H1 (cell line): Measurements from ENCODE around the gene GRIK1. TPM values are rescaled to one million over a fixed set of nuclear protein-coding genes. Genes with fewer than 3 reads are reported as not detected.

Experiments
- CTCF ChIA-PET: fragments of 300-600 bp; sonication (Branson Sonifier 250); formaldehyde crosslinking; loops from one replicate; lab custom pipeline; 2021; ENCODE audit not compliant: partially characterized antibody; lab: Charles Lee
- POLR2A ChIA-PET: fragments of 300-600 bp; sonication (Branson Sonifier 250); formaldehyde crosslinking; loops from one replicate; lab custom pipeline; 2021; ENCODE audit warnings: inconsistent platforms; ENCODE audit not compliant: partially characterized antibody; lab: Charles Lee
- DNase-seq, 2 experiments: peaks; one replicate each; pipeline versions ENCODE4 v3.0.0 to v3.0.0-alpha.2; 2010 to 2022; ENCODE audit warnings: low spot score in 2 of 2, low read depth in 1 of 2, mixed read lengths in 1 of 2
- FAIRE-seq: peaks from 2 replicates; lab custom pipeline; 2011; peaks lifted over from hg19 to GRCh38; lab: Jason Lieb, UNC
- H2AFZ ChIP-seq: 2 replicates; pipeline ENCODE4 v1.8.1; 2012; ENCODE audit warnings: low read length, inconsistent platforms
- H2AK5ac ChIP-seq: 2 replicates; pipeline ENCODE4 v1.6.1; 2013; ENCODE audit warnings: low read depth, low read length
- H2BK120ac ChIP-seq: replicated peaks from 2 replicates; pipeline ENCODE3; 2013; ENCODE audit warnings: low read depth, low read length, inconsistent platforms
- H2BK12ac ChIP-seq: 2 replicates; pipeline ENCODE4 v1.6.1; 2013; ENCODE audit warnings: low read depth, low read length
- H2BK15ac ChIP-seq: 2 replicates; pipeline ENCODE4 v1.6.1; 2013; ENCODE audit warnings: low read length
- H2BK20ac ChIP-seq: 2 replicates; pipeline ENCODE4 v1.6.1; 2013; ENCODE audit warnings: low read length
- H2BK5ac ChIP-seq: 2 replicates; pipeline ENCODE4 v1.6.1; 2013; ENCODE audit warnings: low read depth, low read length
- H3K14ac ChIP-seq: 2 replicates; pipeline ENCODE4 v1.6.1; 2013; ENCODE audit warnings: inconsistent platforms; ENCODE audit not compliant: insufficient read length
- H3K18ac ChIP-seq: 2 replicates; pipeline ENCODE4 v1.6.1; 2013; ENCODE audit warnings: low read length; ENCODE audit errors: extremely low read depth
- H3K23ac ChIP-seq: 2 replicates; pipeline ENCODE4 v1.6.1; 2013; ENCODE audit warnings: inconsistent platforms; ENCODE audit not compliant: insufficient read length
- H3K23me2 ChIP-seq: 2 replicates; pipeline ENCODE4 v1.6.1; 2013; ENCODE audit warnings: low read depth, low read length
- H3K27ac ChIP-seq: 2 replicates; pipeline ENCODE4 v1.6.1; 2011; ENCODE audit warnings: low read depth, low read length, inconsistent platforms
- H3K27me3 ChIP-seq, 4 experiments: replicated peaks in 1 of 4; 1 replicate in 1 of 4; 2 replicates in 3 of 4; pipeline versions ENCODE4 v1.6.1 to v1.8.1; 2011 to 2013; ENCODE audit warnings: low read length in 3 of 4, mild to moderate bottlenecking in 3 of 4, inconsistent platforms in 2 of 4, mixed read lengths in 2 of 4, moderate library complexity in 1 of 4; ENCODE audit not compliant: control insufficient read depth in 3 of 4, insufficient read depth in 3 of 4; ENCODE audit errors: extremely low read depth in 1 of 4
- H3K36me3 ChIP-seq, 4 experiments: 2 replicates each; pipeline versions ENCODE4 v1.6.1 to v1.8.1; 2011 to 2013; ENCODE audit warnings: mild to moderate bottlenecking in 4 of 4, low read length in 3 of 4, moderate library complexity in 2 of 4, control low read depth in 1 of 4, inconsistent platforms in 1 of 4; ENCODE audit not compliant: insufficient read depth in 4 of 4, control insufficient read depth in 2 of 4
- H3K4ac ChIP-seq: replicated peaks from 2 replicates; pipeline ENCODE3; 2013; ENCODE audit warnings: low read length, low read depth, mixed read lengths, inconsistent platforms; ENCODE audit not compliant: insufficient read length
- H3K4me1 ChIP-seq, 4 experiments: replicated peaks in 1 of 4; 1 replicate in 1 of 4; 2 replicates in 3 of 4; pipeline versions ENCODE4 v1.6.1 to v1.8.1; 2011 to 2013; ENCODE audit warnings: low read length in 3 of 4, inconsistent platforms in 2 of 4, mixed read lengths in 1 of 4; ENCODE audit not compliant: insufficient read depth in 4 of 4, control insufficient read depth in 3 of 4
- H3K4me2 ChIP-seq, 2 experiments: 2 replicates each; pipeline versions ENCODE4 v1.6.1 to v1.8.1; 2011 to 2013; ENCODE audit warnings: low read depth in 2 of 2, low read length in 2 of 2, control low read depth in 1 of 2, inconsistent platforms in 1 of 2, mild to moderate bottlenecking in 1 of 2; ENCODE audit not compliant: insufficient read depth in 1 of 2
- H3K4me3 ChIP-seq, 4 experiments: fragments of 200-600, 300-600 bp in 1 of 4; sonication (generic), shearing (Covaris generic), sonication (Bioruptor Twin) in 1 of 4; 2 replicates each; pipeline versions ENCODE4 v1.5.1 to v1.8.1; 2011 to 2016; ENCODE audit warnings: low read length in 4 of 4, low read depth in 3 of 4, control low read depth in 2 of 4, inconsistent platforms in 2 of 4, mild to moderate bottlenecking in 2 of 4, mixed read lengths in 1 of 4, moderate library complexity in 1 of 4; ENCODE audit not compliant: insufficient read depth in 2 of 4; ENCODE audit errors: extremely low read depth in 1 of 4
- H3K56ac ChIP-seq: replicated peaks from 2 replicates; pipeline ENCODE3; 2013; ENCODE audit warnings: low read depth, mild to moderate bottlenecking, mixed read lengths, low read length, inconsistent platforms; ENCODE audit not compliant: insufficient read length
- H3K79me1 ChIP-seq: 2 replicates; pipeline ENCODE4 v1.6.1; 2013; ENCODE audit warnings: low read depth, low read length, control low read depth
- H3K79me2 ChIP-seq, 2 experiments: 2 replicates each; pipeline versions ENCODE4 v1.6.1 to v1.8.1; 2012 to 2013; ENCODE audit warnings: low read length in 2 of 2, mild to moderate bottlenecking in 2 of 2, inconsistent platforms in 1 of 2; ENCODE audit not compliant: insufficient read depth in 2 of 2, control insufficient read depth in 1 of 2
- H3K9ac ChIP-seq, 4 experiments: replicated peaks in 1 of 4; 1 replicate in 1 of 4; 2 replicates in 3 of 4; pipeline versions ENCODE4 v1.6.1 to v1.8.1; 2011 to 2013; ENCODE audit warnings: low read depth in 3 of 4, low read length in 3 of 4, control low read depth in 2 of 4, mild to moderate bottlenecking in 2 of 4, moderate library complexity in 2 of 4, inconsistent platforms in 1 of 4; ENCODE audit errors: extremely low read depth in 1 of 4
- H3K9me3 ChIP-seq, 2 experiments: 2 replicates each; pipeline versions ENCODE4 v1.6.1 to v1.8.1; 2012 to 2013; ENCODE audit warnings: mild to moderate bottlenecking in 2 of 2, moderate library complexity in 2 of 2, control low read depth in 1 of 2, inconsistent platforms in 1 of 2, low read depth in 1 of 2, low read length in 1 of 2, mixed read lengths in 1 of 2; ENCODE audit not compliant: insufficient read depth in 2 of 2
- H4K20me1 ChIP-seq, 2 experiments: replicated peaks in 1 of 2; 2 replicates each; pipeline versions ENCODE3 to v1.8.1; 2011 to 2013; ENCODE audit warnings: inconsistent platforms in 2 of 2, low read length in 2 of 2, mild to moderate bottlenecking in 1 of 2; ENCODE audit not compliant: insufficient read depth in 2 of 2, control insufficient read depth in 1 of 2
- H4K5ac ChIP-seq: 2 replicates; pipeline ENCODE4 v1.6.1; 2013; ENCODE audit warnings: low read length, low read depth, mixed read lengths, inconsistent platforms; ENCODE audit not compliant: insufficient read length
- H4K8ac ChIP-seq: 2 replicates; pipeline ENCODE4 v1.8.0; 2013; ENCODE audit warnings: mild to moderate bottlenecking, moderate library complexity, low read length, inconsistent platforms; ENCODE audit not compliant: insufficient read depth; ENCODE audit errors: extremely low read depth
- H4K91ac ChIP-seq: replicated peaks from 2 replicates; pipeline ENCODE3; 2013; ENCODE audit warnings: low read length, mixed read lengths, inconsistent platforms; ENCODE audit not compliant: insufficient read length
- BCL11A ChIP-seq, 2 experiments: IDR thresholded peaks; one replicate each; pipeline ENCODE4 v1.6.1; 2011; ENCODE audit warnings: low read depth in 2 of 2, low read length in 2 of 2, mild to moderate bottlenecking in 2 of 2
- BRCA1 ChIP-seq: IDR thresholded peaks from 2 replicates; pipeline ENCODE4 v1.6.1; 2012; ENCODE audit warnings: low read depth, low read length, improper control_type of control experiment
- E2F6 ChIP-seq: IDR thresholded peaks from 2 replicates; pipeline ENCODE4 v1.6.1; 2012; ENCODE audit warnings: inconsistent platforms
- EP300 ChIP-seq, 2 experiments: IDR thresholded peaks; 1 replicate in 1 of 2; 2 replicates in 1 of 2; pipeline ENCODE4 v1.6.1; 2011 to 2012; ENCODE audit warnings: low read depth in 2 of 2, low read length in 2 of 2, mild to moderate bottlenecking in 2 of 2, borderline replicate concordance in 1 of 2, inconsistent platforms in 1 of 2, moderate library complexity in 1 of 2
- GABPA ChIP-seq: IDR thresholded peaks from 2 replicates; pipeline ENCODE4 v1.6.1; 2011; ENCODE audit warnings: mild to moderate bottlenecking, low read length, moderate library complexity, borderline replicate concordance; ENCODE audit not compliant: insufficient read depth
- HDAC2 ChIP-seq, 2 experiments: fragments of 300-600 bp in 1 of 2; sonication (generic) in 1 of 2; IDR thresholded peaks; 2 replicates each; pipeline ENCODE4 v1.6.1; 2011 to 2012; ENCODE audit warnings: low read depth in 2 of 2, low read length in 2 of 2, mild to moderate bottlenecking in 2 of 2, moderate library complexity in 2 of 2, borderline replicate concordance in 1 of 2, inconsistent platforms in 1 of 2
- KDM4A ChIP-seq: IDR thresholded peaks from one replicate; pipeline ENCODE4 v1.7.1; 2012; ENCODE audit warnings: low read depth, mild to moderate bottlenecking, moderate library complexity, low read length, inconsistent platforms; ENCODE audit not compliant: severe bottlenecking
- KDM5A ChIP-seq: fragments of 200-600 bp; IDR thresholded peaks from 2 replicates; pipeline ENCODE4 v1.7.1; 2012; ENCODE audit warnings: mild to moderate bottlenecking, low read length, inconsistent platforms, mixed read lengths
- NRF1 ChIP-seq: IDR thresholded peaks from 2 replicates; pipeline ENCODE4 v1.6.1; 2011; ENCODE audit warnings: mild to moderate bottlenecking, low read depth, low read length, improper control_type of control experiment
- SAP30 ChIP-seq: fragments of 300-600 bp; sonication (generic); IDR thresholded peaks from 2 replicates; pipeline ENCODE4 v1.7.1; 2012; ENCODE audit warnings: low read length, moderate library complexity, mild to moderate bottlenecking, inconsistent platforms; ENCODE audit not compliant: insufficient read depth, insufficient replicate concordance
- SIRT6 ChIP-seq: IDR thresholded peaks from one replicate; pipeline ENCODE4 v1.7.1; 2012; ENCODE audit warnings: low read length, inconsistent platforms
- TAF1 ChIP-seq: IDR thresholded peaks from 2 replicates; pipeline ENCODE4 v1.6.1; 2011; ENCODE audit warnings: mild to moderate bottlenecking, low read depth, low read length
- WGBS, 2 experiments: shearing (Covaris generic) in 1 of 2; methylation state at CpG; one replicate each; pipeline versions ENCODE4 v1.1.6 to v1.1.7; 2013 to 2015; ENCODE audit warnings: low lambda C conversion rate in 2 of 2, mixed read lengths in 2 of 2, inconsistent platforms in 1 of 2, low coverage in 1 of 2, missing lambda C conversion rate in 1 of 2; ENCODE audit not compliant: insufficient replicate concordance in 2 of 2, insufficient coverage in 1 of 2, insufficient read length in 1 of 2; ENCODE audit errors: extremely low coverage in 1 of 2, missing lambda C conversion rate in 1 of 2; 5-methylcytosine and 5-hydroxymethylcytosine counted together
- polyA plus RNA-seq, 7 experiments: library from polyadenylated mRNA; depleted of rRNA in 3 of 7; stranded (reverse) in 5 of 7; unstranded in 2 of 7; fragments of >200 nt in 5 of 7; fragments of 200-250 nt in 2 of 7; gene quantifications; 1 replicate in 5 of 7; 2 replicates in 1 of 7; 4 replicates in 1 of 7; pipeline versions ENCODE4 v1.2.1 to v1.2.3, GENCODE V29; 2011 to 2013; ENCODE audit warnings: missing spikeins in 2 of 7, mixed read lengths in 2 of 7
- total RNA-seq: library from RNA; stranded (reverse); fragmentation: NEBNext Ultra II Directional; extraction: Animal tissue kit (Norgen Biotek cat#: 25700); gene quantifications from 2 replicates; pipeline ENCODE4 v1.2.1, GENCODE V29; 2021

GRIK1 gene
- total and polyA plus RNA-seq, 2 of the 8 experiments (the other 6 are each of a cell fraction or from before 2014, with no cell fraction given) = 0.11 to 0.32 TPM

GRCh38 chr21:29928537-29928936 is 11.3 kb downstream of the GRIK1 start:
- no peak overlapping the region for H3K4ac ChIP-seq
- no peak overlapping the region; the same call in 1 of the 2 replicates for H4K8ac ChIP-seq
- no peak overlapping the region for H2AK5ac ChIP-seq
- no peak overlapping the region for H3K4me3 ChIP-seq
- H3K23me2 ChIP-seq = no peaks in the 10 kb centered on the region
- no peak overlapping the region for H2BK120ac ChIP-seq
- no peaks in the 10 kb centered on the region for H3K36me3 ChIP-seq
- FAIRE-seq (no peak), DNase-seq (no peak)
- H4K5ac ChIP-seq = no peak overlapping the region
- no peak overlapping the region for H3K23ac ChIP-seq
- no peak overlapping the region for H3K9ac ChIP-seq
- ChIA-PET CTCF (interaction anchor here (1.0 to 2.1 kb wide), 2 partner anchors 10 to 14 kb away, joined by 3 to 7 read pairs; no protein-coding TSS in a partner anchor), POLR2A (no interaction called here)
- no peak overlapping the region for H4K91ac ChIP-seq
- H2BK15ac ChIP-seq = no peak overlapping the region
- H3K27me3 ChIP-seq = no peaks in the 10 kb centered on the region
- no peaks in the 10 kb centered on the region for H3K79me1 ChIP-seq
- H3K14ac ChIP-seq = no peak overlapping the region
- no peaks in the 10 kb centered on the region for H4K20me1 ChIP-seq
- H3K27ac ChIP-seq = no peak overlapping the region
- H2AFZ ChIP-seq = no peak overlapping the region
- H2BK5ac ChIP-seq = no peak overlapping the region
- no peak overlapping the region for H3K56ac ChIP-seq
- no peak overlapping the region for H2BK20ac ChIP-seq
- no peaks in the 10 kb centered on the region for H3K79me2 ChIP-seq
- TF ChIP-seq SIRT6 = no peak
- no peak for TF ChIP-seq NRF1
- no peak for TF ChIP-seq KDM5A
- no peak for TF ChIP-seq HDAC2 (IDR thresholded peaks at IDR 0.05; ENCODE audit: borderline replicate concordance in 1 of 2, low read depth in 2 of 2, low read length in 2 of 2)
- TF ChIP-seq BRCA1 = no peak
- TF ChIP-seq BCL11A (IDR thresholded peaks at IDR 0.05; ENCODE audit: low read depth in 2 of 2, low read length in 2 of 2) = no peak
- no peak for TF ChIP-seq TAF1
- no peak for TF ChIP-seq SAP30
- TF ChIP-seq E2F6 = no peak
- no peak for TF ChIP-seq KDM4A
- no peak for TF ChIP-seq EP300 (IDR thresholded peaks at IDR 0.05; ENCODE audit: borderline replicate concordance in 1 of 2, low read depth in 2 of 2, low read length in 2 of 2)
- TF ChIP-seq GABPA = no peak
- no peaks in the 10 kb centered on the region for H3K9me3 ChIP-seq
- H3K18ac ChIP-seq = no peak overlapping the region
- H3K4me2 ChIP-seq = no peak overlapping the region
- peaks cover 0 to 4% (median 0%) of the 10 kb centered on the region in 4 experiments; a peak in 1 of 7 replicates for H3K4me1 ChIP-seq
- WGBS, 2 experiments = 50% methylated on average over 4 of the region's 4 CpGs; no CpG with 5 or more reads in 1 of the 2 experiments
- H2BK12ac ChIP-seq = no peak overlapping the region
